ENCODE results near the gene BTBD17. TPM values are rescaled to one million over a fixed set of nuclear protein-coding genes. Genes with fewer than 3 reads are reported as not detected.

BTBD17 gene
- total RNA-seq, 4 donors from 2014 or later: not detected

DNA sequence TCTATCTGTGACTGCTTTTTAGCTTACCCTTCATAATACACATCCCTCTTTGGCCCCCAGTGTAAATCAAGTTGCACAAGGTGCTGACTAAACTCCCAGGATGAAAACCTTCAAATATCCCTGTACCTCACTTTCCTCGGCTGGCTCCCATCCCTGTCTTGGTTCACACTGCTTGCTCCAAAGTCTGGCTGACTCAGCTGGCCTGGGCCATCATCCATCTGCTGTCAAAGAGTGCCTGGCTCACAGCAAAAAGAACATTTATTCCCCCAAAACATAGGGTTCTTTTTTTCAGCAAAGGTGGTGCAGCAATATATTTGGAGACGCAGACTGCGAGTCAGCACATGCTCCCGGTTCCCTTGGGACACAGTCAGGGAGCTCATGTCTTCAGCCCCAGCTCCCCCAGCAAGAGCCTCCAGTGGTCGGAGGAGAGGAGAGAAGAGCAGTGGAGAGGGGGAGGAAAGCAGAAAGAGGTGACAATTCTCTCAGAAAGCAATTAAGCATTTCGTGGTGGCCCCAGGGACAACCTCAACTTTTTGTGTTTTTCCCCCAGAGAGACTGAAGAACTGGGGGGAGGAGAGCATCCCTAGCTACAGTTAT is 31.8 kb upstream of the BTBD17 start:
- Histone ChIP-seq H3K36me3 (no peaks in the 10 kb centered on the region), H3K4me1 (peaks cover 45 to 47% of the 10 kb centered on the region in 2 donors), H3K27me3 (no peaks in the 10 kb centered on the region), H3K9me3 (no peaks in the 10 kb centered on the region), H3K4me3 (no peak overlapping the region), H3K27ac (peak overlapping the region; percentile 88 to 95 (median 95))
- intact Hi-C loops (cut with DNase I; ENCODE audit: low total_unique reads): no loop called here
- in situ Hi-C loops (cut with MboI; ENCODE audit: low sequenced_read_pairs in 4 of 4): loop anchor here in 1 of 4 donors (25.0 kb wide), 1 partner anchor 469 kb away; the partner anchor contains the start of genes FDXR and GRIN2C
- TF ChIP-seq, protein P1, sequence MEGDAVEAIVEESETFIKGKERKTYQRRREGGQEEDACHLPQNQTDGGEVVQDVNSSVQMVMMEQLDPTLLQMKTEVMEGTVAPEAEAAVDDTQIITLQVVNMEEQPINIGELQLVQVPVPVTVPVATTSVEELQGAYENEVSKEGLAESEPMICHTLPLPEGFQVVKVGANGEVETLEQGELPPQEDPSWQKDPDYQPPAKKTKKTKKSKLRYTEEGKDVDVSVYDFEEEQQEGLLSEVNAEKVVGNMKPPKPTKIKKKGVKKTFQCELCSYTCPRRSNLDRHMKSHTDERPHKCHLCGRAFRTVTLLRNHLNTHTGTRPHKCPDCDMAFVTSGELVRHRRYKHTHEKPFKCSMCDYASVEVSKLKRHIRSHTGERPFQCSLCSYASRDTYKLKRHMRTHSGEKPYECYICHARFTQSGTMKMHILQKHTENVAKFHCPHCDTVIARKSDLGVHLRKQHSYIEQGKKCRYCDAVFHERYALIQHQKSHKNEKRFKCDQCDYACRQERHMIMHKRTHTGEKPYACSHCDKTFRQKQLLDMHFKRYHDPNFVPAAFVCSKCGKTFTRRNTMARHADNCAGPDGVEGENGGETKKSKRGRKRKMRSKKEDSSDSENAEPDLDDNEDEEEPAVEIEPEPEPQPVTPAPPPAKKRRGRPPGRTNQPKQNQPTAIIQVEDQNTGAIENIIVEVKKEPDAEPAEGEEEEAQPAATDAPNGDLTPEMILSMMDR (IDR thresholded peaks at IDR 0.05 in 4 of 5, conservative IDR thresholded peaks at IDR 0.05 in 1 of 5): no peak
- TF ChIP-seq POLR2A (IDR thresholded peaks at IDR 0.05): no peak
- ATAC-seq (no peak), DNase-seq (peak in 1 of 2 donors; percentile 51)

DNA sequence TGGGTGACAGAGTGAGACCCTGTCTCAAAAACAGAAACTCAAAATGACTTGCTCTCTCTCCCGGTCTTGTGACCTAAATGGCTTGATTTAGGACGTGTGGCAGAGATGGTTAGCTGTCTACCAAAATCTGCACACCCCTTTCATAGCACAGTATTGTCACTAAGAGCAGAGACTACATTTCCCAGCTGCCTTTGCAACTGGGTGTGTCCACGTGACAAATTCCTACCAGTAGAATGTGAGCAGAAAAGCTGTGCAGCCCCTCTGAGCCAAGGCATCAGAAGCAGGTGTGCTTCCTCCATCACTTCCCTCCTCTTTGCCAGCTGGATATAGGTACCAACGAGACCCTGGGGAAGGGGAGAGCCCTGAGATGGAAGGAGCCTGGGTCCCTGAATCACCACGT is 31.2 kb upstream of the BTBD17 start:
- H3K4me3 ChIP-seq: no peak overlapping the region
- ATAC-seq (no peak), DNase-seq (no peak)
- no peak for TF ChIP-seq POLR2A (IDR thresholded peaks at IDR 0.05)
- TF ChIP-seq, protein P1 (IDR thresholded peaks at IDR 0.05 in 4 of 5, conservative IDR thresholded peaks at IDR 0.05 in 1 of 5): no peak
- intact Hi-C loops (cut with DNase I; ENCODE audit: low total_unique reads): no loop called here
- H3K9me3 ChIP-seq: no peaks in the 10 kb centered on the region
- H3K36me3 ChIP-seq: no peaks in the 10 kb centered on the region
- peak overlapping the region; percentile 88 to 95 (median 95) for H3K27ac ChIP-seq
- in situ Hi-C loops (cut with MboI; ENCODE audit: low sequenced_read_pairs in 4 of 4): loop anchor here in 1 of 4 donors (25.0 kb wide), 1 partner anchor 469 kb away; the partner anchor contains the start of genes FDXR and GRIN2C
- no peaks in the 10 kb centered on the region for H3K27me3 ChIP-seq
- H3K4me1 ChIP-seq: peaks cover 49% of the 10 kb centered on the region in 2 donors

DNA sequence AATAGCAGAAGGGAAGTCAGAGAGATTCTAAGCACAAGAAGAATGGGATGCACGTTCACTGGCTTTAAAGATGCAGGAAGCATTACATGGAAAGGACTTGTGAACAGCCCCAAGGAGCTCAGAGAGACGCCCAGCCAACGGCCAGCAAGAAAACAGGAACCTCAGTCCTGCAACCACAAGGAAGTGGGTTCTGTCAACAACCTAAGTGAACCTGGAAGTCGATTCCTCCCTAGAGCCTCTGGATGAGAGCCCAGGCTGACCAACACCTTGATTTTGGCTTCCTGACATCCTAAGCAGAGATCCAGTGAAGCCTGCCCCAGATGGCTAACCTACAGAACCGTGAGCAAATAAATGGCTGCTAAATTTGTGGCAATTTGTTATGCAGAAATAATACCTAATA is 30.1 kb upstream of the BTBD17 start:
- no peak for ATAC-seq
- peaks cover 56 to 60% of the 10 kb centered on the region in 2 donors for H3K4me1 ChIP-seq
- no peaks in the 10 kb centered on the region for H3K36me3 ChIP-seq
- in situ Hi-C loops (cut with MboI; ENCODE audit: low sequenced_read_pairs in 4 of 4): loop anchor here in 1 of 4 donors (25.0 kb wide), 1 partner anchor 471 kb away; the partner anchor contains the start of genes FDXR and GRIN2C
- no peak for DNase-seq
- H3K4me3 ChIP-seq: no peak overlapping the region
- H3K9me3 ChIP-seq: no peaks in the 10 kb centered on the region
- peak overlapping the region in 2 of 4 donors; percentile 39 to 95 for H3K27ac ChIP-seq
- TF ChIP-seq POLR2A (IDR thresholded peaks at IDR 0.05): no peak
- TF ChIP-seq, protein P1 (IDR thresholded peaks at IDR 0.05 in 4 of 5, conservative IDR thresholded peaks at IDR 0.05 in 1 of 5): no peak
- H3K27me3 ChIP-seq: no peaks in the 10 kb centered on the region
- intact Hi-C loops (cut with DNase I; ENCODE audit: low total_unique reads): no loop called here

DNA sequence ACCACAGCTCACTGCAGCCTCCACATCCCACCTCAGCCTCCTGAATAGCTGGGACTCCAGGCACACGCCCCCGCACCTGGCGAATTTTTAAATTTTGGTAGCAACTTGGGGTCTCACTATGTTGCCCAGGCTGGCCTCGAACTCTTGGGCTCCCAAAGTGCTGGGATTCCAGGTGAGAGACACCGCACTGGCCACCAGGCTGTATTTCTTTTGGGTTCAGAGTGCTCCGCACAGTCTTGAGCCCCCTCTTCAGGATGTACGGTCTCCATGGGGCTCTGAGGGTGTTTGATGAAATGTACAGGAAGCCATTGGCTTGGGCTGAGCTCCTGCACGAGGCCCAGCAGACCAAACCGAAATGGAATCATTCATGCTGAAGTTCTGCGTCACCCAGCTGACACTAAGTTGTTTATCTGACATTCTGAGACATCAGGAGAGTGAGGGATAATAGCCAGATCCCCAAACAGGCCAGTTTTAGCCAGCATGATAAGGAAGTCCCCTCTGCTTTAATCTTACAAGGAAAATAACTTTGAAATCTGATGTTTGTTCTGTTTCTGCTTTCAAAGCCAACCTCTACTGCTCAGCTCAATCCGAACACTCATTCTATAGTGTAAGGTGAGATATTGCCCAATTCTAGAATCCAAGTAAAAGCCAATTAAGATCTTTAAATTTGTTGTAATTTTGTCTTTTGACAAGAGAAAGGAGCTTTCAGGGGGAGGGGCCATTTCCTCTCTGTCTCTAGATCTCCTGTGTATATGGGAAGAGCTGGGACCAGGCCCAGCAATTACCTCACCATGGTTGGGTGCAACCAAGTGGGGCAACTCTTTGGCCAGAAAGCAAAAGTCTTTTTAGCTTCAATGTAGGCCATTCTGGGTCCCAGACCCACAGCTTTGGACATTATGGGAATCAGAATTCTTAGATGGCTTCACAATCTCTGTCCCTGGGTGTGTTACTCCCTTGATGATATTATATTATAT is 29.3 kb upstream of the BTBD17 start:
- TF ChIP-seq POLR2A (IDR thresholded peaks at IDR 0.05): no peak
- TF ChIP-seq, protein P1 (IDR thresholded peaks at IDR 0.05 in 4 of 5, conservative IDR thresholded peaks at IDR 0.05 in 1 of 5): no peak
- Histone ChIP-seq H3K4me1 (peaks cover 56 to 64% of the 10 kb centered on the region in 2 donors), H3K4me3 (no peak overlapping the region), H3K36me3 (no peaks in the 10 kb centered on the region), H3K27ac (peak overlapping the region; percentile 6 to 95 (median 32)), H3K9me3 (no peaks in the 10 kb centered on the region), H3K27me3 (no peaks in the 10 kb centered on the region)
- no peak for DNase-seq
- intact Hi-C loops (cut with DNase I; ENCODE audit: low total_unique reads): no loop called here
- no peak for ATAC-seq
- in situ Hi-C loops (cut with MboI; ENCODE audit: low sequenced_read_pairs in 4 of 4): loop anchor here in 1 of 4 donors (25.0 kb wide), 1 partner anchor 471 kb away; the partner anchor contains the start of genes FDXR and GRIN2C

All from gastrocnemius medialis (tissue), 4 donors.